Prostate gland (tissue), 2 donors: ENCODE measurements around the gene ADARB1. TPM values are rescaled to one million over a fixed set of nuclear protein-coding genes. Genes with fewer than 3 reads are reported as not detected.

Experiments used
- DNase-seq: peaks from one replicate; pipeline ENCODE4 v3.0.0-alpha.2; 2019; ENCODE audit warnings: low spot score
- H3K27ac ChIP-seq, 2 donors: fragments of 200-600 bp; sonication (generic); 2 replicates each; pipeline ENCODE4 v1.5.1; 2017 to 2019
- H3K27me3 ChIP-seq: fragments of 200-600 bp; sonication (generic); replicated peaks from 2 replicates; pipeline ENCODE4 v1.5.1; 2019; ENCODE audit not compliant: insufficient read depth
- H3K36me3 ChIP-seq, 2 donors: fragments of 200-600 bp; sonication (generic); 1 replicate in 1 of 2; 2 replicates in 1 of 2; pipeline versions ENCODE4 v1.5.1 to v1.8.1; 2017 to 2019
- H3K4me1 ChIP-seq: fragments of 200-600 bp; sonication (generic); replicated peaks from 2 replicates; pipeline ENCODE4 v1.5.1; 2019
- H3K4me3 ChIP-seq, 2 donors: fragments of 200-600 bp; sonication (generic); 2 replicates each; pipeline ENCODE4 v1.5.1; 2017 to 2019
- H3K9me3 ChIP-seq: fragments of 200-600 bp; sonication (generic); 2 replicates; pipeline ENCODE4 v1.5.1; 2017
- POLR2A ChIP-seq: fragments of 450-650 bp; IDR thresholded peaks from one replicate; pipeline ENCODE4 v1.6.1; 2016; ENCODE audit warnings: antibody characterized with exemption, mild to moderate bottlenecking
- POLR2AphosphoS5 ChIP-seq: sonication (generic); formaldehyde crosslinking; IDR thresholded peaks from one replicate; pipeline ENCODE4 v1.6.1; 2017; ENCODE audit warnings: antibody characterized with exemption
- WGBS: methylation state at CpG from one replicate; pipeline ENCODE4 v1.1.5; 2018; 5-methylcytosine and 5-hydroxymethylcytosine counted together
- intact Hi-C: fragments of 100-400 bp; cut with DNase I; formaldehyde crosslinking; loops from one replicate; pipeline ENCODE4 v1.14.2; 2022
- total RNA-seq, 2 donors: library from RNA; depleted of rRNA; stranded (reverse); fragments of >200 nt; gene quantifications; one replicate each; pipeline ENCODE4 v1.1.0, GENCODE V29; 2016
- TF ChIP-seq, protein P1 (sequence below), 4 experiments: fragments of 200-600 bp in 2 of 4; fragments of 450-650 bp in 2 of 4; sonication (generic) in 2 of 4; IDR thresholded peaks; 1 replicate in 3 of 4; 2 replicates in 1 of 4; pipeline ENCODE4 v1.5.1; 2016 to 2019; ENCODE audit warnings: antibody characterized with exemption in 4 of 4, mild to moderate bottlenecking in 2 of 4, moderate library complexity in 2 of 4

Gene ADARB1
- total RNA-seq, 2 donors from 2014 or later = 21.0 to 30.9 TPM

DNA sequence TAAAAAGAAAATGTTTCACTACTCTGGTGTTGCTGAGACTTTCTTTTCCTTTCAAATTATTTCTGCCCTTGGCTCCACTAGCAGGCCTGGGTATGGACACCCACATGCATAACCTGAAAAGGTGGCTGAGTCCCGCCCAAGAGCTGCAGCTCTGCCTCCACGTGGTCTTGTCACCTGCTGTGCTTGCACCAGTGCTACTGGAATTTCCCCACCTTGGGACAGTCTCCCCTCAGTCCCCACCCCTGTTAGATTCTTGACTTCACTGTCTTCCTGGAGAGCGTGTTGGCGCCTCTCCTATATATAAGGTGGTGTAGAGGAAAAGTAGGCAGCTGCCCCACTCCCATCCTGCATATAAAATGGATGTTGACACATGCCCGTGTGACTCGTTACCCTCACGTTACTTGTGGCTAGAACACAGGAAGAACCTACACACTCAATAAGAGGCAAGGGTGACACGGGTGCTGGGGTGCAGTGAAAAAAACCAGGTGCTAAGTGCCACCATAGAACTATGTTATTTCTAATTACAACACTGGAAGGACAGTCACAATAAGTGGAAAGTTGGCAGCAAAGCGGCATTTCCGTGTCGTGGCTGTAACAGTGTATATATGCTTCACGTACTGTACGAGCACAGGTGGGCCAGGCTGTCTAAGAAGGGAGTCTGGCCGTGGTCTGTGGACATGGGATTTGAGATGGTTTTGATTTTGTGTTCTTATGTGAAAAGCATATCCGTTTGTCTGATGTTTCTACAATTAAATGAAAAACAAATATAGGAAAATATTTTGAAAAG, 152.4 kb downstream of the ADARB1 start:
- intact Hi-C loops = loop anchor here (10.0 kb wide), 1 partner anchor 62 kb away; no protein-coding TSS in a partner anchor
- Histone ChIP-seq H3K36me3 (peaks cover 0 to 10% of the 10 kb centered on the region in 2 donors), H3K9me3 (no peaks in the 10 kb centered on the region), H3K27ac (peak overlapping the region in 1 of 2 donors; percentile 39), H3K4me1 (peaks cover 7% of the 10 kb centered on the region), H3K4me3 (no peak overlapping the region), H3K27me3 (no peaks in the 10 kb centered on the region)
- WGBS = 61% methylated on average over 15 of the region's 15 CpGs
- DNase-seq = no peak
- TF ChIP-seq, protein P1, sequence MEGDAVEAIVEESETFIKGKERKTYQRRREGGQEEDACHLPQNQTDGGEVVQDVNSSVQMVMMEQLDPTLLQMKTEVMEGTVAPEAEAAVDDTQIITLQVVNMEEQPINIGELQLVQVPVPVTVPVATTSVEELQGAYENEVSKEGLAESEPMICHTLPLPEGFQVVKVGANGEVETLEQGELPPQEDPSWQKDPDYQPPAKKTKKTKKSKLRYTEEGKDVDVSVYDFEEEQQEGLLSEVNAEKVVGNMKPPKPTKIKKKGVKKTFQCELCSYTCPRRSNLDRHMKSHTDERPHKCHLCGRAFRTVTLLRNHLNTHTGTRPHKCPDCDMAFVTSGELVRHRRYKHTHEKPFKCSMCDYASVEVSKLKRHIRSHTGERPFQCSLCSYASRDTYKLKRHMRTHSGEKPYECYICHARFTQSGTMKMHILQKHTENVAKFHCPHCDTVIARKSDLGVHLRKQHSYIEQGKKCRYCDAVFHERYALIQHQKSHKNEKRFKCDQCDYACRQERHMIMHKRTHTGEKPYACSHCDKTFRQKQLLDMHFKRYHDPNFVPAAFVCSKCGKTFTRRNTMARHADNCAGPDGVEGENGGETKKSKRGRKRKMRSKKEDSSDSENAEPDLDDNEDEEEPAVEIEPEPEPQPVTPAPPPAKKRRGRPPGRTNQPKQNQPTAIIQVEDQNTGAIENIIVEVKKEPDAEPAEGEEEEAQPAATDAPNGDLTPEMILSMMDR (IDR thresholded peaks at IDR 0.05) = no peak
- TF ChIP-seq POLR2AphosphoS5 = no peak
- TF ChIP-seq POLR2A = no peak

DNA sequence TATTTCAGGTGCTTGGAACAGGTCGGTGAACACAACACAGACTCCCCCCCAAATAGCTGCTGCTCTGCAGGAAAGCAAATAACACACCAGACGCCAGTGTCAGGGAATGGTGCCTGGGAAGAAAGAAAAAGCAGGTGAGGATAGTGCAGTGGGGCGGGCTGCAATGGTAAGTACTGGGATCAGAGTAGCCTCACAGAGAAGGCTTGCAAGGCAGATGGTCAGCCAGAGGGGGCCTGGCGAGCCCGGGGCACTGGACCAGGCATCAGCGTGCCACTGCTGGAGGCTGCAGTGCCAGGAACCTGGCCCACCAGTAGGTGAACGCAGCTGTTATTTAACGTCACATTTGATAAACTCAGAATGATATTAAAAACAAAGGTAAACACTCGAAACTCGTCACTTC, 153.4 kb downstream of the ADARB1 start:
- DNase-seq = no peak
- WGBS = 78% methylated on average over 10 of the region's 10 CpGs
- peaks cover 7% of the 10 kb centered on the region for H3K4me1 ChIP-seq
- H3K27me3 ChIP-seq = no peaks in the 10 kb centered on the region
- intact Hi-C loops = loop anchor here (10.0 kb wide), 1 partner anchor 63 kb away; no protein-coding TSS in a partner anchor
- TF ChIP-seq POLR2AphosphoS5 (no peak), POLR2A (no peak)
- TF ChIP-seq, protein P1 (IDR thresholded peaks at IDR 0.05) = no peak
- no peak overlapping the region for H3K4me3 ChIP-seq
- no peak overlapping the region for H3K27ac ChIP-seq
- peaks cover 0 to under 1% of the 10 kb centered on the region in 2 donors for H3K36me3 ChIP-seq
- no peaks in the 10 kb centered on the region for H3K9me3 ChIP-seq

DNA sequence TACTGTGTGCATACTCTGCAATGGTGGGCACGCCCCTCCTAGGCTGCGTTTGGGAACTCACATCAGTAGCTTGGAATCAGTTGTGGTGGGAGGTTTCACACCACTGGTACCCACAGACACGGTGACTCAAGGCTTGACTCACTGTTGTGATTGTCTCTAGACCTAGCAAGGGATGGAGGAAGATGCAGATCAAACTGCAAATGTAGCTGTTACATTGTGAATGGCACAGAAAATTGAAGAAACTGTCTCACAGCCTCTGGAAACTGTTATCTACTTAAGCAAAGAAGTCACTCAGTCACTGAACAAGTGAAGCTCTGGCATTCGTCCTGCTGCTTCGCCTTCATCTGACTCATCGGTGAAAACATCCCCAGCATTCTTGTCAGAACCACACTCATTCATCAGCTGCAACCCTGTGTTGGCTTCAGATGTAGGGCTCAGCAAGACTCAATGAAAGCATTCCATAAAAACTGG, 153.8 kb downstream of the ADARB1 start:
- H3K4me3 ChIP-seq = no peak overlapping the region
- no peaks in the 10 kb centered on the region for H3K36me3 ChIP-seq
- 32% methylated on average over 6 of the region's 6 CpGs for WGBS
- no peaks in the 10 kb centered on the region for H3K27me3 ChIP-seq
- intact Hi-C loops = loop anchor here (10.0 kb wide), 1 partner anchor 63 kb away; no protein-coding TSS in a partner anchor
- TF ChIP-seq POLR2AphosphoS5 = no peak
- TF ChIP-seq, protein P1 (IDR thresholded peaks at IDR 0.05) = no peak
- no peak for DNase-seq
- H3K9me3 ChIP-seq = no peaks in the 10 kb centered on the region
- peaks cover 7% of the 10 kb centered on the region for H3K4me1 ChIP-seq
- H3K27ac ChIP-seq = no peak overlapping the region

DNA sequence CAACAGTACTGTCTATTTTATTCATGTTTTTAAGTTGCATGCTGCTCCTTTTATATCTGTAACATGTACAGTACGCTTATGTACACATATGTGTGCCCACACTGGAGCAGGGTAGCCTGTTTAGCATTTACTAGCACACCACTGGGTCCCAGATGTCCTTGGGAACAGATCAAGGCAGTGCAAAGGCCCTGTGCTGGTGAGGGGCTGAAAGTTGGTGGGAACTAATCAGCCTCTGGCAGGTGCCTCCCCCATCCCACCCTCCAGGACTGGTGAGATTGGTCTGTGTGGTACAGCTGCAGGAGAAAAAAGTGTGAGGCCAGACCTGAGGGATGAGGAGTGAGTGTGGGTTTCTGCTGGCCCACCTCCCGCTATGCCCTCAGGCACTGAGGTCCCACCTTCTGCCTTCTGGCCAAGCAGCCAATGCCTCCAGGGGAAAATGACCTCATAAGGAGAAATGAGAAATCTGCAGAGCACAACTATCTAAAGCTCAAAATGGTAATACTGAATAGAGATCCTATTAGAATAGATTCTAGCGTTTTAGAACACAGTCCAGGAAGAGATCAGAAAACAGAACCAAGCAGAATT, 154.4 kb downstream of the ADARB1 start:
- WGBS = 82% methylated on average over 3 of the region's 3 CpGs
- intact Hi-C loops = loop anchor here (10.0 kb wide), 1 partner anchor 64 kb away; no protein-coding TSS in a partner anchor
- no peak overlapping the region for H3K4me3 ChIP-seq
- no peaks in the 10 kb centered on the region for H3K36me3 ChIP-seq
- peaks cover 7% of the 10 kb centered on the region for H3K4me1 ChIP-seq
- H3K9me3 ChIP-seq = no peaks in the 10 kb centered on the region
- no peak for DNase-seq
- TF ChIP-seq, protein P1 (IDR thresholded peaks at IDR 0.05) = no peak
- no peak for TF ChIP-seq POLR2AphosphoS5
- TF ChIP-seq POLR2A = no peak
- no peaks in the 10 kb centered on the region for H3K27me3 ChIP-seq
- H3K27ac ChIP-seq = no peak overlapping the region
